Sigmoid colon (tissue), 4 donors: ENCODE measurements around the gene MARK4.

ENCODE experiments used
- CTCF ChIP-seq, 4 experiments: fragments of 450-650 bp in 3 of 4; fragments of 200-600 bp in 1 of 4; IDR thresholded peaks; one replicate each; pipeline ENCODE4 v1.5.1; 2016 to 2019; ENCODE audit warnings: antibody characterized with exemption in 4 of 4, mild to moderate bottlenecking in 3 of 4, moderate library complexity in 2 of 4
- POLR2AphosphoS5 ChIP-seq, 4 donors: sonication (generic); formaldehyde crosslinking; IDR thresholded peaks; one replicate each; pipeline ENCODE4 v1.6.1; 2017; ENCODE audit warnings: antibody characterized with exemption in 4 of 4

- no peak for TF ChIP-seq POLR2AphosphoS5 (IDR thresholded peaks at IDR 0.05)
- no peak for TF ChIP-seq CTCF (IDR thresholded peaks at IDR 0.05)
These were observed 96.7 kb downstream of the MARK4 start for GRCh38 chr19:45347570-45348366.
